HEK293 (cell line): ENCODE data around the gene TBC1D17.

Experiments
- CTCF ChIA-PET: fragments of 350-600 bp; formaldehyde crosslinking; extraction: SDS; loops from one replicate; lab custom pipeline; 2021; ENCODE audit warnings: antibody characterized with exemption; lab: Yijun Ruan, JAX
- POLR2A ChIA-PET: fragments of 300-600 bp; formaldehyde crosslinking; extraction: SDS; loops from one replicate; lab custom pipeline; 2020; ENCODE audit warnings: antibody characterized with exemption, inconsistent platforms; lab: Yijun Ruan, JAX
- H3K27ac ChIP-seq: fragments of 200-500 bp; sonication (Bioruptor generic); 2 replicates; pipeline ENCODE4 v1.5.1; 2014; ENCODE audit warnings: low read depth, low read length, control low read depth, inconsistent platforms; ENCODE audit errors: extremely low read depth
- H3K36me3 ChIP-seq, 2 experiments: fragments of 200-500 bp in 1 of 2; sonication (Bioruptor generic) in 1 of 2; 1 replicate in 1 of 2; 2 replicates in 1 of 2; pipeline ENCODE4 v1.5.1; 2014 to 2017; ENCODE audit warnings: inconsistent platforms in 2 of 2, low read length in 2 of 2; ENCODE audit not compliant: control insufficient read depth in 2 of 2, insufficient read depth in 1 of 2
- H3K4me1 ChIP-seq: fragments of 200-500 bp; sonication (Bioruptor generic); 2 replicates; pipeline ENCODE4 v1.5.1; 2014; ENCODE audit warnings: mild to moderate bottlenecking, low read length, inconsistent platforms; ENCODE audit not compliant: control insufficient read depth, insufficient read depth
- H3K4me3 ChIP-seq: 2 replicates; pipeline ENCODE4 v1.5.1; 2011; ENCODE audit warnings: low read depth, mild to moderate bottlenecking, control low read depth, low read length, moderate library complexity
- H3K9me3 ChIP-seq: fragments of 200-500 bp; sonication (Bioruptor generic); 2 replicates; pipeline ENCODE4 v1.5.1; 2014; ENCODE audit warnings: low read depth, low read length, inconsistent platforms; ENCODE audit not compliant: control insufficient read depth, insufficient read depth
- GFI1B ChIP-seq: fragments of 450-650 bp; formaldehyde crosslinking; IDR thresholded peaks from 2 replicates; pipeline ENCODE4 v1.5.1; 2016; ENCODE audit warnings: missing biosample characterization, missing genetic modification characterization
- GLI2 ChIP-seq: fragments of 450-650 bp; formaldehyde crosslinking; IDR thresholded peaks from 2 replicates; pipeline ENCODE4; 2017; ENCODE audit warnings: missing biosample characterization, missing genetic modification characterization, low read depth, borderline replicate concordance
- HOXD13 ChIP-seq: sonication (generic); formaldehyde crosslinking; IDR thresholded peaks from 2 replicates; pipeline ENCODE4 v1.8.0; 2022; ENCODE audit warnings: missing genetic modification reagents, borderline replicate concordance
- KLF17 ChIP-seq: fragments of 450-650 bp; formaldehyde crosslinking; IDR thresholded peaks from 2 replicates; pipeline ENCODE4 v1.5.1; 2016; ENCODE audit warnings: missing biosample characterization, missing genetic modification characterization
- SP7 ChIP-seq: fragments of 450-650 bp; formaldehyde crosslinking; IDR thresholded peaks from 2 replicates; pipeline ENCODE4 v1.5.1; 2016; ENCODE audit warnings: missing biosample characterization, missing genetic modification characterization
- TRIM28 ChIP-seq: IDR thresholded peaks from 2 replicates; pipeline ENCODE4 v1.6.1; 2011; ENCODE audit warnings: low read length, control low read depth, borderline replicate concordance
- WT1 ChIP-seq: fragments of 450-650 bp; formaldehyde crosslinking; IDR thresholded peaks from 2 replicates; pipeline ENCODE4 v1.5.1; 2016; ENCODE audit warnings: missing biosample characterization, missing genetic modification characterization
- ZBTB1 ChIP-seq: fragments of 450-650 bp; formaldehyde crosslinking; IDR thresholded peaks from 2 replicates; pipeline ENCODE4 v1.5.1; 2016; ENCODE audit warnings: missing biosample characterization, missing genetic modification characterization
- ZBTB7A ChIP-seq: fragments of 450-650 bp; formaldehyde crosslinking; IDR thresholded peaks from 2 replicates; pipeline ENCODE4 v1.5.1; 2016; ENCODE audit warnings: low read depth, missing biosample characterization, missing genetic modification characterization
- ZFHX2 ChIP-seq: fragments of 450-650 bp; formaldehyde crosslinking; conservative IDR thresholded peaks from 2 replicates; pipeline ENCODE4 v1.5.1; 2016; ENCODE audit warnings: missing biosample characterization, missing genetic modification characterization
- ZIC2 ChIP-seq: fragments of 450-650 bp; formaldehyde crosslinking; IDR thresholded peaks from 2 replicates; pipeline ENCODE4 v1.5.1; 2016; ENCODE audit warnings: missing biosample characterization, missing genetic modification characterization
- ZNF121 ChIP-seq: fragments of 450-650 bp; formaldehyde crosslinking; IDR thresholded peaks from 2 replicates; pipeline ENCODE4 v1.5.1; 2016; ENCODE audit warnings: missing biosample characterization, missing genetic modification characterization
- ZNF16 ChIP-seq: fragments of 450-650 bp; formaldehyde crosslinking; IDR thresholded peaks from 2 replicates; pipeline ENCODE4 v1.5.1; 2016; ENCODE audit warnings: low read depth, missing biosample characterization, missing genetic modification characterization
- ZNF2 ChIP-seq: fragments of 450-650 bp; formaldehyde crosslinking; IDR thresholded peaks from 2 replicates; pipeline ENCODE4 v1.5.1; 2016; ENCODE audit warnings: missing biosample characterization, missing genetic modification characterization
- ZNF202 ChIP-seq: fragments of 450-650 bp; formaldehyde crosslinking; IDR thresholded peaks from 2 replicates; pipeline ENCODE4 v1.5.1; 2016; ENCODE audit warnings: missing biosample characterization, missing genetic modification characterization, borderline replicate concordance
- ZNF280C ChIP-seq: fragments of 450-650 bp; formaldehyde crosslinking; IDR thresholded peaks from 2 replicates; pipeline ENCODE4 v1.5.1; 2016; ENCODE audit warnings: missing biosample characterization, missing genetic modification characterization
- ZNF280D ChIP-seq: fragments of 450-650 bp; formaldehyde crosslinking; IDR thresholded peaks from 2 replicates; pipeline ENCODE4 v1.5.1; 2016; ENCODE audit warnings: missing biosample characterization, missing genetic modification characterization
- ZNF362 ChIP-seq: fragments of 450-650 bp; formaldehyde crosslinking; IDR thresholded peaks from 2 replicates; pipeline ENCODE4 v1.5.1; 2016; ENCODE audit warnings: missing biosample characterization, missing genetic modification characterization
- ZNF366 ChIP-seq: fragments of 450-650 bp; formaldehyde crosslinking; conservative IDR thresholded peaks from 2 replicates; pipeline ENCODE4 v1.5.1; 2016; ENCODE audit warnings: missing biosample characterization, missing genetic modification characterization
- ZNF37A ChIP-seq: fragments of 450-650 bp; IDR thresholded peaks from 2 replicates; pipeline ENCODE4 v1.5.1; 2018; ENCODE audit warnings: missing biosample characterization, missing genetic modification characterization
- ZNF501 ChIP-seq: fragments of 450-650 bp; formaldehyde crosslinking; IDR thresholded peaks from 2 replicates; pipeline ENCODE4 v1.5.1; 2016; ENCODE audit warnings: missing biosample characterization, missing genetic modification characterization
- ZNF555 ChIP-seq: fragments of 450-650 bp; formaldehyde crosslinking; conservative IDR thresholded peaks from 2 replicates; pipeline ENCODE4 v1.5.1; 2017; ENCODE audit warnings: missing biosample characterization, mild to moderate bottlenecking, missing genetic modification characterization, inconsistent platforms
- ZNF558 ChIP-seq: fragments of 450-650 bp; formaldehyde crosslinking; IDR thresholded peaks from 2 replicates; pipeline ENCODE4 v1.5.1; 2016; ENCODE audit warnings: missing biosample characterization, missing genetic modification characterization
- ZNF580 ChIP-seq: fragments of 450-650 bp; formaldehyde crosslinking; IDR thresholded peaks from 2 replicates; pipeline ENCODE4 v1.5.1; 2016; ENCODE audit warnings: missing biosample characterization, missing genetic modification characterization
- ZNF677 ChIP-seq: fragments of 450-650 bp; IDR thresholded peaks from 2 replicates; pipeline ENCODE4 v1.5.0; 2018; ENCODE audit warnings: missing biosample characterization, mild to moderate bottlenecking, missing genetic modification characterization, moderate library complexity
- ZNF747 ChIP-seq: fragments of 450-650 bp; formaldehyde crosslinking; IDR thresholded peaks from 2 replicates; pipeline ENCODE4 v1.5.1; 2016; ENCODE audit warnings: missing biosample characterization, missing genetic modification characterization

TBC1D17 gene

GRCh38 chr19:49883094-49883493 is 5.6 kb downstream of the TBC1D17 start:
- H3K9me3 ChIP-seq, result no peaks in the 10 kb centered on the region
- no peak overlapping the region for H3K4me3 ChIP-seq
- ChIA-PET POLR2A (no interaction called here), CTCF (no interaction called here)
- peaks cover 4% of the 10 kb centered on the region for H3K4me1 ChIP-seq
- peaks cover 13 to 62% of the 10 kb centered on the region in 2 experiments; a peak in 2 of 3 replicates for H3K36me3 ChIP-seq
- H3K27ac ChIP-seq, result no peak overlapping the region
- TF ChIP-seq ZIC2 (tag by site-specific recombination) (no peak), ZNF2 (no peak), ZNF580 (peak; percentile 73; the same call in 1 of the 2 replicates), ZNF747 (tag by site-specific recombination) (no peak), TRIM28 (peak; percentile 81; the same call in 1 of the 2 replicates), ZNF121 (tag by site-specific recombination) (no peak), ZNF202 (tag by site-specific recombination) (no peak), HOXD13 (CRISPR knock-in tag) (no peak), ZNF280D (tag by site-specific recombination) (peak; percentile 85)

- CTCF ChIA-PET, result no interaction called here
- Histone ChIP-seq H3K36me3 (peaks cover 13 to 57% of the 10 kb centered on the region in 2 experiments; a peak in 2 of 3 replicates), H3K27ac (no peak overlapping the region), H3K9me3 (no peaks in the 10 kb centered on the region), H3K4me1 (no peaks in the 10 kb centered on the region), H3K4me3 (no peak overlapping the region)
- TF ChIP-seq ZNF558 (tag by site-specific recombination) (no peak), ZNF37A (no peak), WT1 (no peak), ZNF202 (tag by site-specific recombination) (no peak), ZNF501 (tag by site-specific recombination) (no peak), KLF17 (tag by site-specific recombination) (no peak), ZIC2 (tag by site-specific recombination) (no peak), GLI2 (tag by site-specific recombination) (no peak), ZBTB7A (tag by site-specific recombination) (no peak), ZNF555 (tag by site-specific recombination) (no peak)
- POLR2A ChIA-PET, result interaction anchor here (0.6 to 1.9 kb wide), 2 partner anchors 15 to 19 kb away, joined by 4 to 5 read pairs; no protein-coding TSS in a partner anchor
Observed at GRCh38 chr19:49884109-49884508, 6.6 kb downstream of the TBC1D17 start.

- ChIA-PET POLR2A (interaction anchor here (1.9 kb wide), 1 partner anchor 16 kb away, joined by 5 read pairs; no protein-coding TSS in a partner anchor), CTCF (no interaction called here)
- H3K4me1 ChIP-seq, result no peaks in the 10 kb centered on the region
- H3K27ac ChIP-seq, result no peak overlapping the region
- H3K4me3 ChIP-seq, result no peak overlapping the region
- peaks cover 12 to 52% of the 10 kb centered on the region in 2 experiments; a peak in 2 of 3 replicates for H3K36me3 ChIP-seq
- H3K9me3 ChIP-seq, result no peaks in the 10 kb centered on the region
- TF ChIP-seq ZFHX2 (tag by site-specific recombination) (no peak), ZBTB1 (tag by site-specific recombination) (no peak), ZNF366 (tag by site-specific recombination) (no peak), ZNF362 (no peak), WT1 (no peak), ZNF280C (tag by site-specific recombination) (no peak), ZNF677 (no peak), ZNF16 (tag by site-specific recombination) (no peak), SP7 (tag by site-specific recombination) (no peak), GFI1B (tag by site-specific recombination) (no peak)
Observed at GRCh38 chr19:49884760-49885159, 7.3 kb downstream of the TBC1D17 start.
